RWPE2 (cell line): Measurements from ENCODE around the gene PDE4D.

Experiments
- ATAC-seq: fragments of 200-7000 bp; cut with Tn5 transposase; 3 replicates; pipeline ENCODE4 v1.9.1; 2021; ENCODE audit warnings: low read depth
- DNase-seq: peaks from one replicate; pipeline ENCODE4 v3.0.0-alpha.2; 2020; ENCODE audit warnings: low spot score
- H3K27ac ChIP-seq: fragments of 450-650 bp; 2 replicates; pipeline ENCODE4 v1.5.1; 2017; ENCODE audit warnings: mild to moderate bottlenecking; ENCODE audit not compliant: poor library complexity, severe bottlenecking
- H3K27me3 ChIP-seq: fragments of 250-450 bp; sonication (Bioruptor Pico); 2 replicates; pipeline ENCODE4 v1.5.1; 2021; ENCODE audit warnings: mild to moderate bottlenecking, moderate library complexity; ENCODE audit not compliant: insufficient read depth, poor library complexity, severe bottlenecking
- H3K36me3 ChIP-seq: fragments of 250-450 bp; sonication (Bioruptor Pico); 2 replicates; pipeline ENCODE4 v1.5.1; 2020; ENCODE audit warnings: low read depth, mild to moderate bottlenecking, moderate library complexity
- H3K4me1 ChIP-seq: fragments of 250-450 bp; sonication (Bioruptor Pico); 2 replicates; pipeline ENCODE4 v1.5.1; 2021; ENCODE audit warnings: mild to moderate bottlenecking, moderate library complexity; ENCODE audit not compliant: insufficient read depth, poor library complexity, severe bottlenecking
- H3K4me3 ChIP-seq: fragments of 250-450 bp; sonication (Bioruptor Pico); 2 replicates; pipeline ENCODE4 v1.5.1; 2021; ENCODE audit warnings: mild to moderate bottlenecking, moderate library complexity; ENCODE audit not compliant: severe bottlenecking
- H3K9me3 ChIP-seq: fragments of 250-450 bp; sonication (Bioruptor Pico); 2 replicates; pipeline ENCODE4 v1.5.1; 2021; ENCODE audit warnings: mild to moderate bottlenecking, moderate library complexity; ENCODE audit not compliant: severe bottlenecking
- CTCF ChIP-seq: fragments of 450-650 bp; IDR thresholded peaks from one replicate; pipeline ENCODE4 v1.5.1; 2017; ENCODE audit warnings: mild to moderate bottlenecking, moderate library complexity; ENCODE audit not compliant: poor library complexity, severe bottlenecking

Gene PDE4D

GRCh38 chr5:59197911-59198310 lies 695.6 kb downstream of the PDE4D start:
- TF ChIP-seq CTCF = no peak
- H3K9me3 ChIP-seq = no peaks in the 10 kb centered on the region
- peaks cover 14% of the 10 kb centered on the region for H3K4me1 ChIP-seq
- no peak for ATAC-seq
- H3K27me3 ChIP-seq = no peaks in the 10 kb centered on the region
- no peak for DNase-seq
- H3K36me3 ChIP-seq = no peaks in the 10 kb centered on the region
- H3K4me3 ChIP-seq = no peak overlapping the region
- no peak overlapping the region for H3K27ac ChIP-seq

GRCh38 chr5:59193616-59194319 lies 699.8 kb downstream of the PDE4D start:
- DNase-seq = peak; percentile 98
- H3K9me3 ChIP-seq = no peaks in the 10 kb centered on the region
- peak overlapping the region; percentile 54 for H3K27ac ChIP-seq
- H3K4me1 ChIP-seq = peaks cover 15% of the 10 kb centered on the region
- H3K4me3 ChIP-seq = no peak overlapping the region
- peak; percentile 99 for ATAC-seq
- H3K36me3 ChIP-seq = no peaks in the 10 kb centered on the region
- no peak for TF ChIP-seq CTCF
- no peaks in the 10 kb centered on the region for H3K27me3 ChIP-seq

- Histone ChIP-seq H3K9me3 (no peaks in the 10 kb centered on the region), H3K4me3 (no peak overlapping the region), H3K27me3 (no peaks in the 10 kb centered on the region), H3K36me3 (no peaks in the 10 kb centered on the region), H3K4me1 (peaks cover 21% of the 10 kb centered on the region), H3K27ac (no peak overlapping the region)
- TF ChIP-seq CTCF = no peak
- no peak for DNase-seq
- no peak for ATAC-seq
Measured at GRCh38 chr5:59190746-59191145, 702.8 kb downstream of the PDE4D start.

GRCh38 chr5:59189472-59190244 lies 703.9 kb downstream of the PDE4D start:
- no peak for TF ChIP-seq CTCF
- Histone ChIP-seq H3K9me3 (no peaks in the 10 kb centered on the region), H3K27me3 (no peaks in the 10 kb centered on the region), H3K36me3 (no peaks in the 10 kb centered on the region), H3K4me1 (peaks cover 21% of the 10 kb centered on the region), H3K4me3 (no peak overlapping the region), H3K27ac (no peak overlapping the region)
- no peak for ATAC-seq
- DNase-seq = no peak
